Gastroesophageal sphincter (tissue), 2 donors: ENCODE data around the gene CEBPG.

ENCODE experiments used
- POLR2A ChIP-seq, 2 donors: fragments of 450-650 bp; IDR thresholded peaks; one replicate each; pipeline ENCODE4 v1.6.1; 2017; ENCODE audit warnings: antibody characterized with exemption in 2 of 2, mild to moderate bottlenecking in 2 of 2, moderate library complexity in 1 of 2
- POLR2AphosphoS5 ChIP-seq: sonication (generic); formaldehyde crosslinking; IDR thresholded peaks from one replicate; pipeline ENCODE4 v1.6.1; 2017; ENCODE audit warnings: antibody characterized with exemption

DNA sequence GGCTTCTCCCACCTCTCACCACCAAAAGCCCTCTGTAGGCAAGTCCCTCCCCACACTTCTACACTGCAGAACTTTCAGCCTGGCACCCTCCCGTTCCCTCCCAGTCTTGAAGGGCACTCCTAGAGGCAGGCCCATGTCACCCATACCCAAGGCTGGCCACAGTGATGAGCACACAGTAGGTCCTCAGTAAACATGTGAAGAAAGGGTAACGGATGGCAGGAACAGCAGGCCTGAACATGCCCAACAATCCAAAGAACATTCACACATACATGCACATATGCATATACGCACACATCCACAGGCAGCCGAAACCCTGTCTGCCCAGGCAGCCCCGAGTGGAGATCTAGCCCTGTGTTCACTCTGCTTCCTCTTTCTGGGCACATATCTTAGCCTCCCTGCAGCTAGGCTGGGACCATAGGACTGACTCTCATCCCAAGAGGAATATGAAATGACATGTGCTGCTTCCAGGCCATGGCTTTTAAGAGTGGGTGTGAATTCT is 55.2 kb downstream of the CEBPG start:
- TF ChIP-seq POLR2A (IDR thresholded peaks at IDR 0.05) (no peak), POLR2AphosphoS5 (no peak)
